OCI-LY1 (cell line): ENCODE data around the gene MFF.

ENCODE experiments used
- H2AFZ ChIP-seq: fragments of 200-600 bp; sonication (generic), shearing (Covaris generic); 2 replicates; pipeline ENCODE4 v1.6.0; 2014; ENCODE audit warnings: antibody characterized with exemption, mild to moderate bottlenecking, low read length
- H3F3A ChIP-seq: fragments of 200-600 bp; sonication (generic), shearing (Covaris generic); 2 replicates; pipeline ENCODE4 v1.6.0; 2014; ENCODE audit warnings: mild to moderate bottlenecking, antibody characterized with exemption, low read length, moderate library complexity; ENCODE audit not compliant: insufficient read depth
- H3K27ac ChIP-seq: fragments of 200-600 bp; sonication (generic); 2 replicates; pipeline ENCODE4 v1.5.1; 2014; ENCODE audit warnings: low read length, mixed run types, mild to moderate bottlenecking, low read depth; ENCODE audit not compliant: poor library complexity, severe bottlenecking
- H3K27me3 ChIP-seq: fragments of 200-600 bp; sonication (generic); 2 replicates; pipeline ENCODE4 v1.6.0; 2014; ENCODE audit warnings: antibody characterized with exemption, mild to moderate bottlenecking, low read length, moderate library complexity; ENCODE audit not compliant: insufficient read depth
- H3K36me3 ChIP-seq: fragments of 200-600 bp; sonication (generic); 2 replicates; pipeline ENCODE4 v1.6.1; 2014; ENCODE audit warnings: mild to moderate bottlenecking, antibody characterized with exemption, low read length, moderate library complexity, mixed read lengths; ENCODE audit not compliant: insufficient read depth
- H3K4me1 ChIP-seq: fragments of 200-600 bp; sonication (generic); 2 replicates; pipeline ENCODE4 v1.5.1; 2014; ENCODE audit warnings: mild to moderate bottlenecking, low read length, moderate library complexity; ENCODE audit not compliant: insufficient read depth, severe bottlenecking
- H3K4me2 ChIP-seq: fragments of 200-600 bp; sonication (generic), shearing (Covaris generic); 2 replicates; pipeline ENCODE4 v1.6.1; 2014; ENCODE audit warnings: low read length
- H3K4me3 ChIP-seq: fragments of 200-600 bp; sonication (generic); 2 replicates; pipeline ENCODE4 v1.5.1; 2014; ENCODE audit warnings: low read length, low read depth, mild to moderate bottlenecking, mixed read lengths; ENCODE audit not compliant: poor library complexity, severe bottlenecking
- H3K79me2 ChIP-seq: fragments of 200-600 bp; shearing (Covaris generic); 2 replicates; pipeline ENCODE4 v1.6.1; 2016; ENCODE audit warnings: mixed run types, low read length, mixed read lengths; ENCODE audit not compliant: insufficient read depth
- H3K9ac ChIP-seq: fragments of 200-600 bp; sonication (generic), shearing (Covaris generic); 2 replicates; pipeline ENCODE4 v1.6.1; 2014; ENCODE audit warnings: mild to moderate bottlenecking, low read length, mixed read lengths
- H3K9me2 ChIP-seq: fragments of 200-600 bp; sonication (generic), shearing (Covaris generic); 2 replicates; pipeline ENCODE4 v1.6.1; 2014; ENCODE audit warnings: low read depth, mild to moderate bottlenecking, low read length, mixed read lengths
- H3K9me3 ChIP-seq: fragments of 200-600 bp; shearing (Covaris generic); 2 replicates; pipeline ENCODE4 v1.6.1; 2014; ENCODE audit warnings: low read length, mixed read lengths
- H4K20me1 ChIP-seq: fragments of 200-600 bp; sonication (generic), shearing (Covaris generic); 2 replicates; pipeline ENCODE4 v1.6.0; 2016; ENCODE audit warnings: mild to moderate bottlenecking, low read length; ENCODE audit not compliant: insufficient read depth
- CTCF ChIP-seq: fragments of 200-600 bp; sonication (generic), shearing (Covaris generic); IDR thresholded peaks from 2 replicates; pipeline ENCODE4 v1.5.1; 2017; ENCODE audit warnings: mild to moderate bottlenecking, antibody characterized with exemption, low read length, moderate library complexity, mixed read lengths
- EZH2 ChIP-seq: fragments of 200-600 bp; sonication (generic), shearing (Covaris generic); IDR thresholded peaks from 2 replicates; pipeline ENCODE4 v1.8.0; 2017; ENCODE audit warnings: borderline replicate concordance, mixed run types, mild to moderate bottlenecking, antibody characterized with exemption, low read length, moderate library complexity, mixed read lengths

MFF gene

GRCh38 chr2:227373389-227373788 is 48.3 kb downstream of the MFF start:
- no peaks in the 10 kb centered on the region for H3F3A ChIP-seq
- no peak overlapping the region for H3K4me3 ChIP-seq
- no peaks in the 10 kb centered on the region for H3K9me3 ChIP-seq
- no peak overlapping the region for H2AFZ ChIP-seq
- no peaks in the 10 kb centered on the region for H3K79me2 ChIP-seq
- no peaks in the 10 kb centered on the region for H3K27me3 ChIP-seq
- no peak overlapping the region for H3K4me2 ChIP-seq
- no peaks in the 10 kb centered on the region for H3K4me1 ChIP-seq
- H3K27ac ChIP-seq: no peak overlapping the region
- no peak overlapping the region for H3K9ac ChIP-seq
- no peaks in the 10 kb centered on the region for H4K20me1 ChIP-seq
- no peak for TF ChIP-seq EZH2
- no peak for TF ChIP-seq CTCF
- H3K36me3 ChIP-seq: no peaks in the 10 kb centered on the region
- no peaks in the 10 kb centered on the region for H3K9me2 ChIP-seq

- Histone ChIP-seq H3K4me1 (no peaks in the 10 kb centered on the region), H3F3A (no peaks in the 10 kb centered on the region), H3K9ac (no peak overlapping the region), H3K9me2 (no peaks in the 10 kb centered on the region), H3K9me3 (no peaks in the 10 kb centered on the region), H3K27ac (no peak overlapping the region), H3K27me3 (no peaks in the 10 kb centered on the region), H3K36me3 (no peaks in the 10 kb centered on the region), H4K20me1 (no peaks in the 10 kb centered on the region), H3K4me3 (no peak overlapping the region), H2AFZ (no peak overlapping the region), H3K79me2 (no peaks in the 10 kb centered on the region), H3K4me2 (no peak overlapping the region)
- TF ChIP-seq EZH2 (no peak), CTCF (no peak)
Measured at GRCh38 chr2:227374158-227374557, 49.1 kb downstream of the MFF start.

- Histone ChIP-seq H3K9ac (no peak overlapping the region), H3K36me3 (no peaks in the 10 kb centered on the region)
Measured at GRCh38 chr2:227376656-227377396, 51.8 kb downstream of the MFF start.

More at GRCh38 chr2:227376656-227377396, 51.8 kb downstream of the MFF start:
- Histone ChIP-seq H2AFZ (no peak overlapping the region), H3K9me2 (no peaks in the 10 kb centered on the region), H4K20me1 (no peaks in the 10 kb centered on the region), H3K79me2 (no peaks in the 10 kb centered on the region), H3K4me1 (no peaks in the 10 kb centered on the region), H3F3A (no peaks in the 10 kb centered on the region), H3K27ac (no peak overlapping the region), H3K4me3 (no peak overlapping the region), H3K27me3 (no peaks in the 10 kb centered on the region), H3K9me3 (no peaks in the 10 kb centered on the region), H3K4me2 (no peak overlapping the region)
- no peak for TF ChIP-seq CTCF
- TF ChIP-seq EZH2: no peak
